ENCODE results near the gene PLEKHH2.

GRCh38 chr2:43714164-43714563, 77.1 kb downstream of the PLEKHH2 start:
- TF ChIP-seq ZFP37 (CRISPR knock-in tag; IDR thresholded peaks at IDR 0.05; ENCODE audit: borderline replicate concordance) (no peak), MAFK (conservative IDR thresholded peaks at IDR 0.05 in 1 of 2, IDR thresholded peaks at IDR 0.05 in 1 of 2; ENCODE audit: low read length in 2 of 2) (no peak), CHD2 (IDR thresholded peaks at IDR 0.05; ENCODE audit: low read depth, low read length) (no peak), CTCF (CRISPR knock-in tag; IDR thresholded peaks at IDR 0.05) (no peak), HIVEP1 (CRISPR knock-in tag; IDR thresholded peaks at IDR 0.05) (no peak), MYC (CRISPR knock-in tag; IDR thresholded peaks at IDR 0.05; ENCODE audit: borderline replicate concordance) (no peak), JUNB (CRISPR knock-in tag; IDR thresholded peaks at IDR 0.05; ENCODE audit: borderline replicate concordance) (no peak), POLR2AphosphoS5 (IDR thresholded peaks at IDR 0.05; ENCODE audit: low read depth, low read length) (no peak), RAD21 (CRISPR knock-in tag; IDR thresholded peaks at IDR 0.05) (no peak), ZNF292 (CRISPR knock-in tag; IDR thresholded peaks at IDR 0.05; ENCODE audit: borderline replicate concordance, low read depth) (no peak), TAF15 (IDR thresholded peaks at IDR 0.05; ENCODE audit: low read depth, low read length, poor library complexity, severe bottlenecking) (no peak)
